Transverse colon (tissue), 4 donors: ENCODE results near the gene ZNF554.

Experiments used
- POLR2AphosphoS5 ChIP-seq, 3 donors: sonication (generic); formaldehyde crosslinking; IDR thresholded peaks; one replicate each; pipeline ENCODE4 v1.6.1; 2016; ENCODE audit warnings: antibody characterized with exemption in 3 of 3
- TF ChIP-seq, protein P1 (sequence below), 5 experiments: fragments of 200-600 bp in 3 of 5; fragments of 450-650 bp in 2 of 5; sonication (generic) in 3 of 5; IDR thresholded peaks; 1 replicate in 2 of 5; 2 replicates in 3 of 5; pipeline ENCODE4 v1.5.1; 2016 to 2017; ENCODE audit warnings: antibody characterized with exemption in 5 of 5, inconsistent platforms in 3 of 5, mild to moderate bottlenecking in 2 of 5, moderate library complexity in 1 of 5

DNA sequence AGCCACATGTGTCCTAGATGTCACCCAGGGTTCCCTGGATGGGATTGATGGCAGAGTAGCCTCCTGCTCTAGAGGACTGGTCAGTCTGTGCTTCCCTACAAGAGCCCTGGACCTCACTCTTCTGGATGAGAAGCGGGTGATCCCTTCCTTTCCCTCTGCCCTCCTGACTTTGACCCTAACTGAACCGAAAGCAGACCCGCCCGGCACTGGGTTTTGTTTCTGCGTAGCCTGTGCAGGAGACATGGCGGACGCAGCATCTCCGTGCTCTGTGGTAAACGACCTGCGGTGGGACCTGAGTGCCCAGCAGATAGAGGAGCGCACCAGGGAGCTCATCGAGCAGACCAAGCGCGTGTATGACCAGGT lies 29.5 kb upstream of the ZNF554 start:
- TF ChIP-seq, protein P1, sequence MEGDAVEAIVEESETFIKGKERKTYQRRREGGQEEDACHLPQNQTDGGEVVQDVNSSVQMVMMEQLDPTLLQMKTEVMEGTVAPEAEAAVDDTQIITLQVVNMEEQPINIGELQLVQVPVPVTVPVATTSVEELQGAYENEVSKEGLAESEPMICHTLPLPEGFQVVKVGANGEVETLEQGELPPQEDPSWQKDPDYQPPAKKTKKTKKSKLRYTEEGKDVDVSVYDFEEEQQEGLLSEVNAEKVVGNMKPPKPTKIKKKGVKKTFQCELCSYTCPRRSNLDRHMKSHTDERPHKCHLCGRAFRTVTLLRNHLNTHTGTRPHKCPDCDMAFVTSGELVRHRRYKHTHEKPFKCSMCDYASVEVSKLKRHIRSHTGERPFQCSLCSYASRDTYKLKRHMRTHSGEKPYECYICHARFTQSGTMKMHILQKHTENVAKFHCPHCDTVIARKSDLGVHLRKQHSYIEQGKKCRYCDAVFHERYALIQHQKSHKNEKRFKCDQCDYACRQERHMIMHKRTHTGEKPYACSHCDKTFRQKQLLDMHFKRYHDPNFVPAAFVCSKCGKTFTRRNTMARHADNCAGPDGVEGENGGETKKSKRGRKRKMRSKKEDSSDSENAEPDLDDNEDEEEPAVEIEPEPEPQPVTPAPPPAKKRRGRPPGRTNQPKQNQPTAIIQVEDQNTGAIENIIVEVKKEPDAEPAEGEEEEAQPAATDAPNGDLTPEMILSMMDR (IDR thresholded peaks at IDR 0.05): no peak
- no peak for TF ChIP-seq POLR2AphosphoS5 (IDR thresholded peaks at IDR 0.05)
